A549 (cell line): ENCODE results near the gene UCKL1. TPM values are rescaled to one million over a fixed set of nuclear protein-coding genes. Genes with fewer than 3 reads are reported as not detected.

Source experiments
- ATAC-seq, 2 experiments: fragments of 200-7000 bp in 1 of 2; fragments of >200 bp in 1 of 2; cut with Nextera tagmentation in 1 of 2; cut with Tn5 transposase in 1 of 2; 3 replicates each; pipeline versions ENCODE4 v1.8.0 to v1.9.1; 2018 to 2020; ENCODE audit warnings: mild to moderate bottlenecking in 1 of 2, moderate library complexity in 1 of 2
- CTCF ChIA-PET: fragments of 300-600 bp; sonication (Branson Sonifier 250); formaldehyde crosslinking; extraction: SDS; loops from one replicate; lab custom pipeline; 2021; ENCODE audit warnings: antibody characterized with exemption, inconsistent platforms; lab: Yijun Ruan, JAX
- POLR2A ChIA-PET: fragments of 350-600 bp; formaldehyde crosslinking; extraction: SDS; loops from one replicate; lab custom pipeline; 2021; ENCODE audit warnings: antibody characterized with exemption, inconsistent platforms; lab: Yijun Ruan, JAX
- DNase-seq, 2 experiments: peaks; one replicate each; pipeline versions ENCODE4 v3.0.0 to v3.0.0-alpha.2; 2011 to 2016; ENCODE audit warnings: low read depth in 1 of 2, low spot score in 1 of 2
- FAIRE-seq: peaks from 2 replicates; lab custom pipeline; 2011; peaks lifted over from hg19 to GRCh38; lab: Jason Lieb, UNC
- H3K27ac ChIP-seq, 2 experiments: fragments of >200 bp; sonication (Bioruptor Twin); formaldehyde crosslinking; 3 replicates each; pipeline ENCODE4 v1.5.1; 2016 to 2017
- H3K4me1 ChIP-seq: fragments of >200 bp; sonication (Bioruptor Twin); formaldehyde crosslinking; 3 replicates; pipeline ENCODE4 v1.6.1; 2016
- H3K4me2 ChIP-seq: fragments of >200 bp; sonication (Bioruptor Twin); formaldehyde crosslinking; 3 replicates; pipeline ENCODE4 v1.6.1; 2016
- H3K4me3 ChIP-seq: fragments of >200 bp; sonication (Bioruptor Twin); formaldehyde crosslinking; 3 replicates; pipeline ENCODE4 v1.5.1; 2016
- H3K9me3 ChIP-seq: fragments of >200 bp; sonication (Bioruptor Twin); formaldehyde crosslinking; 3 replicates; pipeline ENCODE4 v1.6.1; 2016
- BHLHE40 ChIP-seq: IDR thresholded peaks from 2 replicates; pipeline ENCODE4 v1.6.1; 2012; ENCODE audit warnings: low read depth, low read length, inconsistent platforms
- CHD2 ChIP-seq: fragments of 150-350 bp; IDR thresholded peaks from 2 replicates; pipeline ENCODE4 v1.6.1; 2014; ENCODE audit warnings: low read length; ENCODE audit not compliant: partially characterized antibody
- CHD4 ChIP-seq: fragments of 200-600 bp; sonication (generic); IDR thresholded peaks from 2 replicates; pipeline ENCODE4 v1.6.1; 2016; ENCODE audit warnings: antibody characterized with exemption, mild to moderate bottlenecking, borderline replicate concordance
- CTCF ChIP-seq: fragments of >200 bp; sonication (Bioruptor Twin); formaldehyde crosslinking; IDR thresholded peaks from 3 replicates; pipeline ENCODE4 v1.5.1; 2016
- EP300 ChIP-seq, 2 experiments: fragments of >200 bp; sonication (Bioruptor Twin); formaldehyde crosslinking; IDR thresholded peaks; 2 replicates in 1 of 2; 3 replicates in 1 of 2; pipeline ENCODE4 v1.6.1; 2016 to 2017
- HMGXB4 ChIP-seq: fragments of 250-450 bp; sonication (Bioruptor Pico); IDR thresholded peaks from 2 replicates; pipeline ENCODE4 v1.5.0; 2021; ENCODE audit warnings: mild to moderate bottlenecking, moderate library complexity, borderline replicate concordance
- KDM1A ChIP-seq: fragments of 200-600 bp; sonication (generic); IDR thresholded peaks from 2 replicates; pipeline ENCODE4 v1.6.1; 2016; ENCODE audit warnings: low read depth, mild to moderate bottlenecking
- MAFK ChIP-seq: fragments of 450-650 bp; IDR thresholded peaks from 2 replicates; pipeline ENCODE4 v1.6.1; 2014; ENCODE audit not compliant: partially characterized antibody
- MAX ChIP-seq: IDR thresholded peaks from 2 replicates; pipeline ENCODE4 v1.6.1; 2012
- NFE2L2 ChIP-seq: fragments of 150-350 bp; conservative IDR thresholded peaks from 2 replicates; pipeline ENCODE4 v1.6.1; 2014; ENCODE audit warnings: low read length
- NPAS2 ChIP-seq: fragments of 250-450 bp; sonication (Bioruptor Pico); IDR thresholded peaks from 2 replicates; pipeline ENCODE4 v1.8.0; 2022; ENCODE audit warnings: mild to moderate bottlenecking, moderate library complexity, borderline replicate concordance
- NR3C1 ChIP-seq: fragments of >200 bp; sonication (Bioruptor Twin); formaldehyde crosslinking; IDR thresholded peaks from 3 replicates; pipeline ENCODE4 v1.6.1; 2017
- PBX3 ChIP-seq: IDR thresholded peaks from 2 replicates; pipeline ENCODE4 v1.6.1; 2012
- PHF8 ChIP-seq: fragments of 200-600 bp; sonication (generic); IDR thresholded peaks from 2 replicates; pipeline ENCODE4 v1.6.1; 2016; ENCODE audit warnings: low read depth, mild to moderate bottlenecking, antibody characterized with exemption, moderate library complexity, borderline replicate concordance
- POLR2A ChIP-seq: IDR thresholded peaks from 2 replicates; pipeline ENCODE4 v1.6.1; 2012; ENCODE audit warnings: mild to moderate bottlenecking, low read length
- REST ChIP-seq: fragments of 200-600 bp; sonication (generic); IDR thresholded peaks from 2 replicates; pipeline ENCODE4 v1.6.1; 2016; ENCODE audit warnings: antibody characterized with exemption, mild to moderate bottlenecking, moderate library complexity
- USF2 ChIP-seq: fragments of 450-650 bp; IDR thresholded peaks from 2 replicates; pipeline ENCODE4 v1.6.1; 2014; ENCODE audit warnings: antibody characterized with exemption
- ZSCAN20 ChIP-seq: fragments of 250-450 bp; sonication (Bioruptor Pico); IDR thresholded peaks from 2 replicates; pipeline ENCODE4 v1.8.0; 2022; ENCODE audit warnings: mild to moderate bottlenecking, moderate library complexity
- WGBS: methylation state at CpG from one replicate; pipeline ENCODE4 v1.1.6; 2017; ENCODE audit errors: missing lambda C conversion rate; 5-methylcytosine and 5-hydroxymethylcytosine counted together
- polyA plus RNA-seq, 4 experiments: library from polyadenylated mRNA; depleted of rRNA in 3 of 4; stranded (reverse); fragments of >200 nt; fragmentation: RNase III in 1 of 4; extraction: RNeasy Plus Mini Kit Qiagen cat#74134 plus additional on column Dnase treatment in 1 of 4; gene quantifications; 2 replicates in 3 of 4; 3 replicates in 1 of 4; pipeline ENCODE4 v1.2.3, GENCODE V29; 2011 to 2017

Gene UCKL1
- polyA plus RNA-seq, 2 of the 4 experiments (the other 2 are of a cell fraction) = 19.1 to 30.4 TPM

- Histone ChIP-seq H3K27ac (peak overlapping the region; percentile 82 to 97), H3K4me2 (peak overlapping the region; percentile 86), H3K9me3 (no peaks in the 10 kb centered on the region), H3K4me1 (peaks cover 14% of the 10 kb centered on the region; the same call in 2 of the 3 replicates), H3K4me3 (peak overlapping the region; percentile 72)
- 84% methylated on average over 14 of the region's 14 CpGs for WGBS
- ChIA-PET POLR2A (interaction anchor here (0.6 kb wide), 1 partner anchor 12 kb away, joined by 3 read pairs; the partner anchor contains the start of gene PRPF6), CTCF (interaction anchor here (0.6 to 2.4 kb wide), 3 partner anchors 12 to 177 kb away, joined by 3 to 10 read pairs (median 3); partner anchors contain the start of gene PRPF6)
- ATAC-seq = no peak
- no peak for TF ChIP-seq EP300 (IDR thresholded peaks at IDR 0.05)
- no peak for TF ChIP-seq BHLHE40
- no peak for TF ChIP-seq USF2
- no peak for TF ChIP-seq MAFK
- no peak for TF ChIP-seq PHF8
- no peak for TF ChIP-seq NFE2L2
- TF ChIP-seq CHD2 = no peak
- TF ChIP-seq HMGXB4 (CRISPR knock-in tag) = no peak
- no peak for TF ChIP-seq ZSCAN20
- no peak for TF ChIP-seq CHD4
- TF ChIP-seq CTCF = no peak
- no peak for TF ChIP-seq POLR2A
- TF ChIP-seq KDM1A = no peak
- no peak for TF ChIP-seq REST
- TF ChIP-seq MAX = no peak
- TF ChIP-seq NR3C1 = no peak
- TF ChIP-seq PBX3 = no peak
- no peak for TF ChIP-seq NPAS2 (CRISPR knock-in tag)
- no peak for DNase-seq
- FAIRE-seq = no peak
Measured at GRCh38 chr20:63968136-63968927, 12.1 kb upstream of the UCKL1 start.
